Measurements from ENCODE around the gene THRA. TPM values are rescaled to one million over a fixed set of nuclear protein-coding genes. Genes with fewer than 3 reads are reported as not detected.

Gene THRA
- total and polyA plus RNA-seq, 9 of the 15 experiments (the other 6 are each of a cell fraction or from before 2014, with no cell fraction given): 0.34 to 23.4 (median 12.7) TPM

DNA sequence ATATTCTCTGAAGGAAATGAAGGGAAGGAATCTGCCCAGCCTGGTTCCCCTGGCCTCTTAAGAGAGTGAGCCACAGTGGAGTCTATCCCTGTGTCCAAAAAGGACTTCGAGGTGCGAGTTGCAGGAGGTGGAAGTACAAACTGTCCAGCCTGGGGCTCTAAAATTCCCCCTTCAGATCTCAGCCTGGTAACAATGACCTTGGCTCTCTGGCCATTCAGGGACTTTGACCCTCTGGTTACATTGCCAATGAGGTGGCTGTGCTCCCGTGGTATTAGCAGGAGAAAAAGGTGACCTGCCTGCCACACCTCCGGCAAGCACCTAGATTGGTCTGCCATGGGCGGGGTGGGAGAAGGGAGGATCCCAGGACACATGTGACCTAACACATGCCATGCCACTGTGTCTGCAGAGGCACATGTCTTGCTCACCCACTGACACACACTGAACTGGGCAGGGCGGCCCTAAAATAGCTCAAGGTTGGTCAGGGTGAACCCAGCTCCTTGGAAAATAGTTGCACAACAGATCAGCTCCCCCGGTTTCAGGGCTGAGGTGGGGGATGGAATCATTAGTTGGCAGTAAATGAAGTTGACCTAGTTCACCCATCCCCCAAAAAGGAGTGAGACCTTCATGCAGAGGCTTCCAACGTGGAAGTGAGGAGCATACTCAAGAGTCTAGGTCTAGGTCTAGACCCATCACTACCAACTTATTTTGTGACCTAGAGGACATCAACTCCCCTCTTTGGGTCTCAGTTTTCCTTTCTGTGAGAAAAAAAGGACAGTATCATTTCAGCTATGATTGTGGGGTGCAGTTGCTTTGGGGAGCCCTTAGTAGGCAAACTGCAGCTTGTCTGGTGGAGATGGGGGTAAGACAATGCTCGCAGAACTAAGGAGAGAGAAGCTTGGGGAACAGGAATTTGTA, 35.4 kb downstream of the THRA start (continued):
- TF ChIP-seq, protein P1, sequence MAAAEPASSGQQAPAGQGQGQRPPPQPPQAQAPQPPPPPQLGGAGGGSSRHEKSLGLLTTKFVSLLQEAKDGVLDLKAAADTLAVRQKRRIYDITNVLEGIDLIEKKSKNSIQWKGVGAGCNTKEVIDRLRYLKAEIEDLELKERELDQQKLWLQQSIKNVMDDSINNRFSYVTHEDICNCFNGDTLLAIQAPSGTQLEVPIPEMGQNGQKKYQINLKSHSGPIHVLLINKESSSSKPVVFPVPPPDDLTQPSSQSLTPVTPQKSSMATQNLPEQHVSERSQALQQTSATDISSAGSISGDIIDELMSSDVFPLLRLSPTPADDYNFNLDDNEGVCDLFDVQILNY (CRISPR knock-in tag; IDR thresholded peaks at IDR 0.05): no peak
- TF ChIP-seq MEIS2 (IDR thresholded peaks at IDR 0.05; ENCODE audit: partially characterized antibody) (no peak), KLF10 (CRISPR knock-in tag; IDR thresholded peaks at IDR 0.05) (no peak), ZNF589 (CRISPR knock-in tag; IDR thresholded peaks at IDR 0.05; ENCODE audit: low read depth) (peak; percentile 91), NFE2L1 (tag; IDR thresholded peaks at IDR 0.05; ENCODE audit: borderline replicate concordance, low read depth) (no peak), ZNF778 (CRISPR knock-in tag; IDR thresholded peaks at IDR 0.05) (no peak), ATF7 (IDR thresholded peaks at IDR 0.05) (no peak), CREBBP (IDR thresholded peaks at IDR 0.05; ENCODE audit: low read depth, low read length) (no peak), KLF1 (tag; IDR thresholded peaks at IDR 0.05) (no peak), TGIF2 (CRISPR knock-in tag; IDR thresholded peaks at IDR 0.05) (no peak), MAFK (IDR thresholded peaks at IDR 0.05; ENCODE audit: low read length) (no peak), PTBP1 (IDR thresholded peaks at IDR 0.05; ENCODE audit: low read depth, low read length) (no peak), HCFC1 (IDR thresholded peaks at IDR 0.05; ENCODE audit: low read depth, low read length) (no peak), RCOR1 (IDR thresholded peaks at IDR 0.05; ENCODE audit: borderline replicate concordance in 1 of 2, low read depth in 2 of 2, low read length in 2 of 2) (no peak), SIN3A (IDR thresholded peaks at IDR 0.05; ENCODE audit: borderline replicate concordance in 2 of 2, control insufficient read depth in 1 of 2, low read depth in 2 of 2, low read length in 2 of 2) (peak in 1 of 2 experiments; percentile 52; a peak in 1 of 4 replicates), FIP1L1 (IDR thresholded peaks at IDR 0.05; ENCODE audit: low read depth, low read length, poor library complexity, severe bottlenecking) (no peak), MECOM (CRISPR knock-in tag; IDR thresholded peaks at IDR 0.05) (peak; percentile 43; the same call in 1 of the 2 replicates)
- TF ChIP-seq, protein P2, sequence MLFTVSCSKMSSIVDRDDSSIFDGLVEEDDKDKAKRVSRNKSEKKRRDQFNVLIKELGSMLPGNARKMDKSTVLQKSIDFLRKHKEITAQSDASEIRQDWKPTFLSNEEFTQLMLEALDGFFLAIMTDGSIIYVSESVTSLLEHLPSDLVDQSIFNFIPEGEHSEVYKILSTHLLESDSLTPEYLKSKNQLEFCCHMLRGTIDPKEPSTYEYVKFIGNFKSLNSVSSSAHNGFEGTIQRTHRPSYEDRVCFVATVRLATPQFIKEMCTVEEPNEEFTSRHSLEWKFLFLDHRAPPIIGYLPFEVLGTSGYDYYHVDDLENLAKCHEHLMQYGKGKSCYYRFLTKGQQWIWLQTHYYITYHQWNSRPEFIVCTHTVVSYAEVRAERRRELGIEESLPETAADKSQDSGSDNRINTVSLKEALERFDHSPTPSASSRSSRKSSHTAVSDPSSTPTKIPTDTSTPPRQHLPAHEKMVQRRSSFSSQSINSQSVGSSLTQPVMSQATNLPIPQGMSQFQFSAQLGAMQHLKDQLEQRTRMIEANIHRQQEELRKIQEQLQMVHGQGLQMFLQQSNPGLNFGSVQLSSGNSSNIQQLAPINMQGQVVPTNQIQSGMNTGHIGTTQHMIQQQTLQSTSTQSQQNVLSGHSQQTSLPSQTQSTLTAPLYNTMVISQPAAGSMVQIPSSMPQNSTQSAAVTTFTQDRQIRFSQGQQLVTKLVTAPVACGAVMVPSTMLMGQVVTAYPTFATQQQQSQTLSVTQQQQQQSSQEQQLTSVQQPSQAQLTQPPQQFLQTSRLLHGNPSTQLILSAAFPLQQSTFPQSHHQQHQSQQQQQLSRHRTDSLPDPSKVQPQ (CRISPR knock-in tag; IDR thresholded peaks at IDR 0.05; ENCODE audit: borderline replicate concordance): no peak
- TF ChIP-seq, protein P3, sequence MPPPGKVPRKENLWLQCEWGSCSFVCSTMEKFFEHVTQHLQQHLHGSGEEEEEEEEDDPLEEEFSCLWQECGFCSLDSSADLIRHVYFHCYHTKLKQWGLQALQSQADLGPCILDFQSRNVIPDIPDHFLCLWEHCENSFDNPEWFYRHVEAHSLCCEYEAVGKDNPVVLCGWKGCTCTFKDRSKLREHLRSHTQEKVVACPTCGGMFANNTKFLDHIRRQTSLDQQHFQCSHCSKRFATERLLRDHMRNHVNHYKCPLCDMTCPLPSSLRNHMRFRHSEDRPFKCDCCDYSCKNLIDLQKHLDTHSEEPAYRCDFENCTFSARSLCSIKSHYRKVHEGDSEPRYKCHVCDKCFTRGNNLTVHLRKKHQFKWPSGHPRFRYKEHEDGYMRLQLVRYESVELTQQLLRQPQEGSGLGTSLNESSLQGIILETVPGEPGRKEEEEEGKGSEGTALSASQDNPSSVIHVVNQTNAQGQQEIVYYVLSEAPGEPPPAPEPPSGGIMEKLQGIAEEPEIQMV (tag; conservative IDR thresholded peaks at IDR 0.05; ENCODE audit: low read depth): peak; percentile 53; the same call in 1 of the 2 replicates
- TF ChIP-seq, protein P4, sequence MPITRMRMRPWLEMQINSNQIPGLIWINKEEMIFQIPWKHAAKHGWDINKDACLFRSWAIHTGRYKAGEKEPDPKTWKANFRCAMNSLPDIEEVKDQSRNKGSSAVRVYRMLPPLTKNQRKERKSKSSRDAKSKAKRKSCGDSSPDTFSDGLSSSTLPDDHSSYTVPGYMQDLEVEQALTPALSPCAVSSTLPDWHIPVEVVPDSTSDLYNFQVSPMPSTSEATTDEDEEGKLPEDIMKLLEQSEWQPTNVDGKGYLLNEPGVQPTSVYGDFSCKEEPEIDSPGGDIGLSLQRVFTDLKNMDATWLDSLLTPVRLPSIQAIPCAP (CRISPR knock-in tag; IDR thresholded peaks at IDR 0.05; ENCODE audit: borderline replicate concordance): no peak

All from K562 (cell line).